Measurements from ENCODE around the gene ANKDD1B.

Gene ANKDD1B

GRCh38 chr5:75701856-75702255, 90.6 kb downstream of the ANKDD1B start:
- DNase-seq (ENCODE audit: low read depth) = no peak
- H3K4me3 ChIP-seq (ENCODE audit: low read depth, low read length) = no peak overlapping the region
- no peak for TF ChIP-seq CTCF (conservative IDR thresholded peaks at IDR 0.05; ENCODE audit: low read depth, low read length)

- DNase-seq (ENCODE audit: low read depth) = no peak
- no peak overlapping the region for H3K4me3 ChIP-seq (ENCODE audit: low read depth, low read length)
- TF ChIP-seq CTCF (conservative IDR thresholded peaks at IDR 0.05; ENCODE audit: low read depth, low read length) = no peak
Observed at GRCh38 chr5:75706016-75706415, 94.8 kb downstream of the ANKDD1B start.

GRCh38 chr5:75706775-75707174, 95.5 kb downstream of the ANKDD1B start:
- DNase-seq (ENCODE audit: low read depth) = no peak
- no peak for TF ChIP-seq CTCF (conservative IDR thresholded peaks at IDR 0.05; ENCODE audit: low read depth, low read length)
- H3K4me3 ChIP-seq (ENCODE audit: low read depth, low read length) = no peak overlapping the region

GRCh38 chr5:75707911-75708509, 96.8 kb downstream of the ANKDD1B start:
- no peak for DNase-seq (ENCODE audit: low read depth)
- TF ChIP-seq CTCF (conservative IDR thresholded peaks at IDR 0.05; ENCODE audit: low read depth, low read length) = no peak
- H3K4me3 ChIP-seq (ENCODE audit: low read depth, low read length) = no peak overlapping the region

- no peak for TF ChIP-seq CTCF (conservative IDR thresholded peaks at IDR 0.05; ENCODE audit: low read depth, low read length)
- no peak for DNase-seq (ENCODE audit: low read depth)
- no peak overlapping the region for H3K4me3 ChIP-seq (ENCODE audit: low read depth, low read length)
Observed at GRCh38 chr5:75710637-75711036, 99.4 kb downstream of the ANKDD1B start.

GRCh38 chr5:75711151-75711550, 99.9 kb downstream of the ANKDD1B start:
- TF ChIP-seq CTCF (conservative IDR thresholded peaks at IDR 0.05; ENCODE audit: low read depth, low read length) = no peak
- no peak overlapping the region for H3K4me3 ChIP-seq (ENCODE audit: low read depth, low read length)
- DNase-seq (ENCODE audit: low read depth) = no peak

GRCh38 chr5:75712091-75712490, 100.8 kb downstream of the ANKDD1B start:
- no peak for DNase-seq (ENCODE audit: low read depth)
- H3K4me3 ChIP-seq (ENCODE audit: low read depth, low read length) = no peak overlapping the region
- no peak for TF ChIP-seq CTCF (conservative IDR thresholded peaks at IDR 0.05; ENCODE audit: low read depth, low read length)

Measured in choroid plexus epithelial cell (primary cell).